Measurements from ENCODE around the gene TMEM255B. TPM values are rescaled to one million over a fixed set of nuclear protein-coding genes. Genes with fewer than 3 reads are reported as not detected.

The TMEM255B gene
- total RNA-seq, 1 donor from 2014 or later = 7.4 TPM

- no peak for TF ChIP-seq CTCF (conservative IDR thresholded peaks at IDR 0.05; ENCODE audit: low read depth, low read length)
- no peak for DNase-seq (ENCODE audit: low read depth)
- H3K4me3 ChIP-seq (ENCODE audit: low read depth, low read length) = no peak overlapping the region
Observed at GRCh38 chr13:113747291-113747833, 11.7 kb upstream of the TMEM255B start.

GRCh38 chr13:113748101-113748861, 10.7 kb upstream of the TMEM255B start:
- DNase-seq (ENCODE audit: low read depth) = no peak
- no peak for TF ChIP-seq CTCF (conservative IDR thresholded peaks at IDR 0.05; ENCODE audit: low read depth, low read length)
- no peak overlapping the region for H3K4me3 ChIP-seq (ENCODE audit: low read depth, low read length)

GRCh38 chr13:113748862-113749451, 10.1 kb upstream of the TMEM255B start:
- H3K4me3 ChIP-seq (ENCODE audit: low read depth, low read length) = no peak overlapping the region
- DNase-seq (ENCODE audit: low read depth) = no peak
- no peak for TF ChIP-seq CTCF (conservative IDR thresholded peaks at IDR 0.05; ENCODE audit: low read depth, low read length)

GRCh38 chr13:113749507-113749906, 9.5 kb upstream of the TMEM255B start:
- TF ChIP-seq CTCF (conservative IDR thresholded peaks at IDR 0.05; ENCODE audit: low read depth, low read length) = no peak
- no peak for DNase-seq (ENCODE audit: low read depth)
- no peak overlapping the region for H3K4me3 ChIP-seq (ENCODE audit: low read depth, low read length)

GRCh38 chr13:113749967-113750366, 9.1 kb upstream of the TMEM255B start:
- DNase-seq (ENCODE audit: low read depth) = no peak
- no peak for TF ChIP-seq CTCF (conservative IDR thresholded peaks at IDR 0.05; ENCODE audit: low read depth, low read length)
- H3K4me3 ChIP-seq (ENCODE audit: low read depth, low read length) = no peak overlapping the region

GRCh38 chr13:113750554-113751399, 8.2 kb upstream of the TMEM255B start:
- no peak for DNase-seq (ENCODE audit: low read depth)

More at GRCh38 chr13:113750554-113751399, 8.2 kb upstream of the TMEM255B start:
- H3K4me3 ChIP-seq (ENCODE audit: low read depth, low read length) = no peak overlapping the region
- no peak for TF ChIP-seq CTCF (conservative IDR thresholded peaks at IDR 0.05; ENCODE audit: low read depth, low read length)
